ENCODE results near the gene ADAM12. TPM values are rescaled to one million over a fixed set of nuclear protein-coding genes. Genes with fewer than 3 reads are reported as not detected.

Gene ADAM12
- polyA plus RNA-seq, 3 donors = 0.05 TPM; not detected in 2

- Histone ChIP-seq H3K9ac (ENCODE audit: insufficient read depth, low read length, poor library complexity, severe bottlenecking) (no peak overlapping the region), H3K79me2 (ENCODE audit: insufficient read depth, low read length) (no peaks in the 10 kb centered on the region), H3K9me3 (replicated peaks in 1 of 2; ENCODE audit: control insufficient read depth in 1 of 2, insufficient read depth in 1 of 2, low read length in 2 of 2) (no peaks in the 10 kb centered on the region), H3K4me3 (replicated peaks in 1 of 3; ENCODE audit: low read depth in 2 of 3, low read length in 3 of 3) (no peak overlapping the region), H4K20me1 (ENCODE audit: insufficient read depth, low read length) (no peaks in the 10 kb centered on the region), H3K27me3 (ENCODE audit: control insufficient read depth in 2 of 2, insufficient read depth in 2 of 2, low read length in 2 of 2) (no peaks in the 10 kb centered on the region), H2AFZ (ENCODE audit: insufficient read depth, low read depth, low read length, poor library complexity, severe bottlenecking) (no peak overlapping the region), H3K4me1 (ENCODE audit: control insufficient read depth in 1 of 2, insufficient read depth in 2 of 2, low read length in 2 of 2) (no peaks in the 10 kb centered on the region), H3K36me3 (replicated peaks in 1 of 2; ENCODE audit: control insufficient read depth in 1 of 2, insufficient read depth in 2 of 2, low read length in 2 of 2) (no peaks in the 10 kb centered on the region), H3K4me2 (replicated peaks; ENCODE audit: extremely low read depth, low read length, poor library complexity, severe bottlenecking) (no peak overlapping the region), H3K27ac (ENCODE audit: low read depth in 1 of 2, low read length in 2 of 2) (no peak overlapping the region)
- DNase-seq = no peak
- no peak overlapping the region for H3K27ac Mint-ChIP-seq
- no peak for TF ChIP-seq CTCF (IDR thresholded peaks at IDR 0.05)
- intact Hi-C loops (cut with micrococcal nuclease) = no loop called here
- H3K36me3 Mint-ChIP-seq = no peaks in the 10 kb centered on the region
- 100% methylated on average over 2 of the region's 2 CpGs for WGBS (ENCODE audit: insufficient coverage)
- H3K4me1 Mint-ChIP-seq = no peaks in the 10 kb centered on the region
- peaks cover 0 to 2% (median 2%) of the 10 kb centered on the region in 3 donors for H3K27me3 Mint-ChIP-seq (ENCODE audit: low read depth in 3 of 3)
- H3K4me3 Mint-ChIP-seq = no peak overlapping the region
- H3K9me3 Mint-ChIP-seq = peaks cover 0 to 4% (median 2%) of the 10 kb centered on the region in 7 donors
Observed at GRCh38 chr10:126017961-126018560, 370.2 kb downstream of the ADAM12 start.

DNA sequence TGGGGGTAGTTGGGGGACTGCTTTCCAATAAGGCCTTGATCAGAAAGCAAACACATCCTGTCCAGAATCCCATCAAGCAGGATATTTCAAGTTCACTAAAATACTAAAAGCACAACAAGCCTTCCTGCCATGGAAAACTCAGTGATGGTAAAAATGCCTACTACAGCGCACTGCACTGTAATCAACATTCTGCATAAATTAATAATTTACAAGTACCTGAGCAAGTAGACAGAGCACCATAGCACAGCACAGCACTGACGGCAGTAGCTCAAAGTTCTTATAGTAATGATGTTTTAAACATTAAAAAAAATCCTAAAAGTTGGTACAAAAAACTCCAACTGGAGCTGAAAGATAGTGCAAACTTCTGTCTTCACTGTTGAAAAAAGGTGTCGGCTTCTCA lies 371.4 kb downstream of the ADAM12 start:
- intact Hi-C loops (cut with micrococcal nuclease) = no loop called here
- H3K36me3 Mint-ChIP-seq = no peaks in the 10 kb centered on the region
- H3K9ac ChIP-seq (ENCODE audit: insufficient read depth, low read length, poor library complexity, severe bottlenecking) = no peak overlapping the region
- H3K4me1 Mint-ChIP-seq = no peaks in the 10 kb centered on the region
- no peak overlapping the region for H3K4me3 Mint-ChIP-seq
- H3K27me3 ChIP-seq (ENCODE audit: control insufficient read depth in 2 of 2, insufficient read depth in 2 of 2, low read length in 2 of 2) = no peaks in the 10 kb centered on the region
- H3K9me3 Mint-ChIP-seq = peaks cover 0 to 4% (median 2%) of the 10 kb centered on the region in 7 donors
- DNase-seq = no peak
- no peaks in the 10 kb centered on the region for H3K9me3 ChIP-seq (replicated peaks in 1 of 2; ENCODE audit: control insufficient read depth in 1 of 2, insufficient read depth in 1 of 2, low read length in 2 of 2)
- H3K79me2 ChIP-seq (ENCODE audit: insufficient read depth, low read length) = no peaks in the 10 kb centered on the region
- no peaks in the 10 kb centered on the region for H3K36me3 ChIP-seq (replicated peaks in 1 of 2; ENCODE audit: control insufficient read depth in 1 of 2, insufficient read depth in 2 of 2, low read length in 2 of 2)
- H3K4me2 ChIP-seq (replicated peaks; ENCODE audit: extremely low read depth, low read length, poor library complexity, severe bottlenecking) = no peak overlapping the region
- H3K27ac Mint-ChIP-seq = no peak overlapping the region
- H3K4me1 ChIP-seq (ENCODE audit: control insufficient read depth in 1 of 2, insufficient read depth in 2 of 2, low read length in 2 of 2) = no peaks in the 10 kb centered on the region
- H4K20me1 ChIP-seq (ENCODE audit: insufficient read depth, low read length) = no peaks in the 10 kb centered on the region
- TF ChIP-seq CTCF (IDR thresholded peaks at IDR 0.05) = no peak
- H3K27ac ChIP-seq (ENCODE audit: low read depth in 1 of 2, low read length in 2 of 2) = no peak overlapping the region
- peaks cover 0 to 2% (median 2%) of the 10 kb centered on the region in 3 donors for H3K27me3 Mint-ChIP-seq (ENCODE audit: low read depth in 3 of 3)
- no peak overlapping the region for H3K4me3 ChIP-seq (replicated peaks in 1 of 3; ENCODE audit: low read depth in 2 of 3, low read length in 3 of 3)
- H2AFZ ChIP-seq (ENCODE audit: insufficient read depth, low read depth, low read length, poor library complexity, severe bottlenecking) = no peak overlapping the region
- 91% methylated on average over 1 of the region's 3 CpGs for WGBS (ENCODE audit: insufficient coverage)
